MCF 10A (cell line): ENCODE results near the gene FGF14. TPM values are rescaled to one million over a fixed set of nuclear protein-coding genes. Genes with fewer than 3 reads are reported as not detected.
A peak's percentile ranks its signal among the peaks of the same experiment; 100 is the strongest.
"Not testable (repeated sequence)": the region's sequence is repeated elsewhere in the genome, so short reads cannot be mapped to it uniquely, and the experiment has no call there.

Source experiments
- BruUV-seq: library from RNA; stranded (reverse); fragments of 400-500 nt; replicated peaks from 2 replicates; lab custom pipeline; 2021; lab: Mats Ljungman, UMichigan
- CTCF ChIA-PET: fragments of 300-600 bp; sonication (Branson Sonifier 250); formaldehyde crosslinking; extraction: SDS; loops from one replicate; lab custom pipeline; 2021; ENCODE audit warnings: antibody characterized with exemption, inconsistent platforms; lab: Yijun Ruan, JAX
- POLR2A ChIA-PET: fragments of 300-600, 350-650 bp; sonication (Branson Sonifier 250); formaldehyde crosslinking; extraction: SDS; loops from one replicate; lab custom pipeline; 2020; ENCODE audit warnings: antibody characterized with exemption, inconsistent platforms; lab: Yijun Ruan, JAX
- DNase-seq: peaks from one replicate; pipeline ENCODE4 v3.0.0-alpha.2; 2018; ENCODE audit not compliant: unreplicated experiment
- H3K27ac Mint-ChIP-seq: one replicate; pipeline ENCODE4 v1.8.0; 2022; ENCODE audit warnings: mild to moderate bottlenecking, low read depth, mixed read lengths; ENCODE audit not compliant: unreplicated experiment
- H3K27me3 Mint-ChIP-seq: one replicate; pipeline ENCODE4 v1.8.0; 2022; ENCODE audit warnings: mixed read lengths; ENCODE audit not compliant: insufficient read depth, unreplicated experiment
- H3K36me3 Mint-ChIP-seq: one replicate; pipeline ENCODE4 v1.8.0; 2022; ENCODE audit warnings: mild to moderate bottlenecking, moderate library complexity, mixed read lengths; ENCODE audit not compliant: insufficient read depth, unreplicated experiment
- H3K4me1 Mint-ChIP-seq: one replicate; pipeline ENCODE4 v1.8.0; 2022; ENCODE audit warnings: mixed read lengths; ENCODE audit not compliant: insufficient read depth, unreplicated experiment
- H3K4me3 Mint-ChIP-seq: one replicate; pipeline ENCODE4 v1.8.0; 2022; ENCODE audit warnings: mild to moderate bottlenecking, moderate library complexity, mixed read lengths; ENCODE audit not compliant: unreplicated experiment
- H3K9me3 Mint-ChIP-seq: one replicate; pipeline ENCODE4 v1.8.0; 2022; ENCODE audit warnings: mixed read lengths; ENCODE audit not compliant: unreplicated experiment
- intact Hi-C: fragments of 100-400 bp; cut with micrococcal nuclease; formaldehyde crosslinking; loops from 2 replicates; pipeline ENCODE4 v1.14.1; 2022
- total RNA-seq: library from RNA; stranded (reverse); gene quantifications from 2 replicates; pipeline ENCODE4 v1.2.3, GENCODE V29; 2022
- TF ChIP-seq, protein P1 (sequence below): fragments of 200-600 bp; IDR thresholded peaks from one replicate; pipeline ENCODE4 v1.8.0; 2022; ENCODE audit warnings: antibody characterized with exemption, mild to moderate bottlenecking; ENCODE audit not compliant: unreplicated experiment

FGF14 gene
- total RNA-seq, 1 experiment from 2014 or later: not detected

DNA sequence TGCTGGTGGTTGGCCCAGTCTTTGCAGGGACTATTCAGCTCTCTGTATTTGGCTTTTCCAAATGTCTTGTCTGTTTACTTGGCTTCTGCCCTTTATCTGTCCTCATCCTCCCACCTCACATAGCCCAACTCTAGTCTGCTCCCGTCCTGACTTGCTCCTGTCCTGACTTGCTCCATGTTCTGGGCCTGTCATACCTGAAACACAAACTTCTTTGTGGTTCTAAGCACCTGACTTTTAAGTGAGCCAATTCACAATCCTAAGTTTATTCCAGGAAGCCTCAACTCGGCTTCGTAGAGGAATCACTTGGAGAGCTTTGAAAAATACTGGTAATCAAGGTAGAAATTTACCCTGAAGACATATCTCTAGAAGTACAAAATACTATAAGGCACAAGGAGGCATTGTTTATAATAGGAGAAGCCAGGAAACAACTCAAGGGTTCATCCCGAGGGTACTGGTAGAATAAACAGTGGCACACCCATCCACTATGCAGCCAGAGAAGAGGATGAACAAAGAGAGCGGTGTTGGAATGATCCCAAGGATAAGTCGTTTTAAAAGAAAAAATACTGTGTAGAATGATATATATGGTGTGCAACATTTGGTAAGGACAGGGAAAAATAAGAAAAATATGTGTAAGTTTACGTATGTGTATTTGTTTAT is 284.5 kb downstream of the FGF14 start:
- H3K27ac Mint-ChIP-seq: no peak overlapping the region
- ChIA-PET POLR2A (interaction anchor here (0.6 to 0.7 kb wide), 2 partner anchors 14 to 562 kb away, joined by 3 to 4 read pairs; no protein-coding TSS in a partner anchor), CTCF (no interaction called here)
- H3K27me3 Mint-ChIP-seq: no peaks in the 10 kb centered on the region
- intact Hi-C loops: no loop called here
- H3K4me1 Mint-ChIP-seq: peaks cover 10% of the 10 kb centered on the region
- H3K36me3 Mint-ChIP-seq: no peaks in the 10 kb centered on the region
- no peaks in the 10 kb centered on the region for H3K9me3 Mint-ChIP-seq
- DNase-seq: peak; percentile 27
- TF ChIP-seq, protein P1, sequence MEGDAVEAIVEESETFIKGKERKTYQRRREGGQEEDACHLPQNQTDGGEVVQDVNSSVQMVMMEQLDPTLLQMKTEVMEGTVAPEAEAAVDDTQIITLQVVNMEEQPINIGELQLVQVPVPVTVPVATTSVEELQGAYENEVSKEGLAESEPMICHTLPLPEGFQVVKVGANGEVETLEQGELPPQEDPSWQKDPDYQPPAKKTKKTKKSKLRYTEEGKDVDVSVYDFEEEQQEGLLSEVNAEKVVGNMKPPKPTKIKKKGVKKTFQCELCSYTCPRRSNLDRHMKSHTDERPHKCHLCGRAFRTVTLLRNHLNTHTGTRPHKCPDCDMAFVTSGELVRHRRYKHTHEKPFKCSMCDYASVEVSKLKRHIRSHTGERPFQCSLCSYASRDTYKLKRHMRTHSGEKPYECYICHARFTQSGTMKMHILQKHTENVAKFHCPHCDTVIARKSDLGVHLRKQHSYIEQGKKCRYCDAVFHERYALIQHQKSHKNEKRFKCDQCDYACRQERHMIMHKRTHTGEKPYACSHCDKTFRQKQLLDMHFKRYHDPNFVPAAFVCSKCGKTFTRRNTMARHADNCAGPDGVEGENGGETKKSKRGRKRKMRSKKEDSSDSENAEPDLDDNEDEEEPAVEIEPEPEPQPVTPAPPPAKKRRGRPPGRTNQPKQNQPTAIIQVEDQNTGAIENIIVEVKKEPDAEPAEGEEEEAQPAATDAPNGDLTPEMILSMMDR: no peak
- no peak overlapping the region for H3K4me3 Mint-ChIP-seq
- BruUV-seq: no TSS peak

DNA sequence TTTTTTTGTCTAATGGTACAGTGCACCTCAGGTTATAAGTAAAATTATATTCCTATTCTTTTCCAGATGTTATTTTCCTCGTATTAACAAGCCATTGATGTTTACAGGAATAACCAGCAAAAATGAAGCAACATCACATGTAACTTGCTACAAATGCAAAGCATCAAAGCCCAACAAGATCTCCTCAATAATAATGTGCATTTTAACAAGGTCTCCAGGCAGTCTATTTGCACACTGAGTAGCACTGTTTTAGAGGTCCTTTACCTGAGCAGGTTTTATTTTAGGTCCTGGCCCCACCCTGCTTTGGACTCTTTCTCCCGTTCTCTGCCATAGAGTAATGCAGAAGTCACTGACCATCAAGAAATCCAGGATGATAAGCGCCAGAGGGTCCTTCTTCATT is 298.4 kb downstream of the FGF14 start:
- H3K9me3 Mint-ChIP-seq: no peaks in the 10 kb centered on the region
- H3K4me1 Mint-ChIP-seq: no peaks in the 10 kb centered on the region
- BruUV-seq: no TSS peak
- H3K27me3 Mint-ChIP-seq: no peaks in the 10 kb centered on the region
- ChIA-PET POLR2A (no interaction called here), CTCF (no interaction called here)
- no peak overlapping the region for H3K27ac Mint-ChIP-seq
- no peak overlapping the region for H3K4me3 Mint-ChIP-seq
- TF ChIP-seq, protein P1: no peak
- no peak for DNase-seq
- intact Hi-C loops: no loop called here
- H3K36me3 Mint-ChIP-seq: no peaks in the 10 kb centered on the region

DNA sequence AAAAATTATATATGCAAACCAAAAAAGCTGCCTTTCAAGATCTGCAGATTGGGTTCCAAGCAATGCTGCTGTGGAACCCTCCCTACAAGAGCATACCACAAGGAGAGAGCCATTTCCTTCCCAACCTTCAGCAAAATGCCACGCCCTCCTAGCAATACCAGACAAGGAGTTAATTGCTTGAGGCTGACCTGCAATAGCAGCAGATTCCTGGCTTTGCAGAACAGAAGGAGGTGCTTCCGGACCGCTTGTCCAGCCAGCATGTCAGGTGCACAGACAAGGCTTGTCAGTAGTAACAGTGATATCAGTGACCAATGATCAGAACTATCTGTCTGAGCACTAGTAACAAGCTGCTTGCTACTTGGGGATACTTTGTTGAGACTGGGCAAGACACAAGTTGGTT is 301.6 kb downstream of the FGF14 start:
- Mint-ChIP-seq H3K27me3 (no peaks in the 10 kb centered on the region), H3K27ac (no peak overlapping the region), H3K4me1 (no peaks in the 10 kb centered on the region), H3K9me3 (no peaks in the 10 kb centered on the region), H3K36me3 (no peaks in the 10 kb centered on the region), H3K4me3 (no peak overlapping the region)
- intact Hi-C loops: no loop called here
- ChIA-PET CTCF (interaction anchor here (0.6 to 1.1 kb wide), 4 partner anchors 9 to 42 kb away, joined by 3 to 6 read pairs (median 4); no protein-coding TSS in a partner anchor), POLR2A (no interaction called here)
- no TSS peak for BruUV-seq
- TF ChIP-seq, protein P1: no peak
- no peak for DNase-seq

DNA sequence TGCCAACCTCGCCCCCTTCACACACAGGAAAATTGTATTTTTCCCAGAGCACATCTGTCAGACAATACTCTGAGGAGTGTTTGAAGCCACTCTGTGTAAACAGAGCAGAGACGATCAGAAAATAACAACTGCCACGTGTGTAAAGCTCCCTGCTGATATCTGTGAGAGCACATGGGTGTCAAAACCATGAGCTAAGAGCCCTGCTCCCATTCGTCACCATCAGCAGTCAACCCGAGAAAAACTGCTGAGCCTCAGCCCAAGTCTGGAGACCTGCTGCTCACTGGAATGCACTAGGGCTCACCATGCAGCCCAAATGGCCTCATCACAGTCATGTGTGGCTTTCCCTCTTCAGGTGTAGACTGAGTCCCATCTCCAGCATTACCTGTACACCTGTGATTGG is 304.1 kb downstream of the FGF14 start:
- Mint-ChIP-seq H3K9me3 (peaks cover 11% of the 10 kb centered on the region), H3K27ac (no peak overlapping the region), H3K4me1 (no peaks in the 10 kb centered on the region), H3K4me3 (no peak overlapping the region), H3K36me3 (no peaks in the 10 kb centered on the region), H3K27me3 (no peaks in the 10 kb centered on the region)
- intact Hi-C loops: no loop called here
- ChIA-PET CTCF (no interaction called here), POLR2A (interaction anchor here (0.6 kb wide), 1 partner anchor 54 kb away, joined by 3 read pairs; no protein-coding TSS in a partner anchor)
- DNase-seq: no peak
- no TSS peak for BruUV-seq
- TF ChIP-seq, protein P1: no peak

DNA sequence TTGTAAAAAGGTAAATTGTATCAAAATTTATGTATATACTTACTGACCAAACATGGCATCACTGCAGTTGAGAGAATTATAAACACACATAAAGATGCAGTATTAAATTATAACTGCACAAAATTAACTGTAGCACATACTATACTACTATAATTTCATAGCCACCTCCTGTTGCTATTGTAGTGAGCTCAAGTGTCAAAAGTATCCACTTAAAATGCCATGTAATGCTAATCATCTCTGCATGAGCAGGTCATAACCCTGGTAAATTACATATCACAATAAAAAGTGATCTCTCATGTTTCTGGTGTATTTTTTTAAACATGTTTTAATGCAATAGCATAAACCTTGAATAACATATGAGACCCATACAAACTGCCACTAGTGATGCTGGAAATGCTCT is 308.6 kb downstream of the FGF14 start:
- H3K27ac Mint-ChIP-seq, BruUV-seq, H3K36me3 Mint-ChIP-seq, H3K27me3 Mint-ChIP-seq, H3K4me1 Mint-ChIP-seq, H3K4me3 Mint-ChIP-seq, DNase-seq, POLR2A ChIA-PET, intact Hi-C loops: not testable (repeated sequence)
- H3K9me3 Mint-ChIP-seq: peaks cover 11% of the 10 kb centered on the region
- CTCF ChIA-PET: interaction anchor here (0.7 kb wide), 1 partner anchor 486 kb away, joined by 3 read pairs; no protein-coding TSS in a partner anchor
